ENCODE results near the gene HMBS.

Gene HMBS

GRCh38 chr11:119077839-119078238 is 6.8 kb upstream of the HMBS start:
- no peak for DNase-seq

GRCh38 chr11:119078675-119079420 is 5.8 kb upstream of the HMBS start:
- DNase-seq, result no peak

GRCh38 chr11:119081682-119082260 is 2.9 kb upstream of the HMBS start:
- no peak for DNase-seq

GRCh38 chr11:119085437-119085847 is 761 bp downstream of the HMBS start:
- peak; percentile 23 for DNase-seq

- no peak for DNase-seq
These were observed 2.4 kb downstream of the HMBS start for GRCh38 chr11:119087123-119087522.

- no peak for DNase-seq
These were observed 3.1 kb downstream of the HMBS start for GRCh38 chr11:119087747-119088241.

GRCh38 chr11:119088406-119088805 is 3.7 kb downstream of the HMBS start:
- DNase-seq, result no peak

GRCh38 chr11:119089319-119089718 is 4.6 kb downstream of the HMBS start:
- no peak for DNase-seq

- no peak for DNase-seq
These were observed 6.5 kb downstream of the HMBS start for GRCh38 chr11:119091178-119091577.

- no peak for DNase-seq
These were observed 7.5 kb downstream of the HMBS start for GRCh38 chr11:119091966-119092879.

GRCh38 chr11:119092880-119093842 is 8.5 kb downstream of the HMBS start:
- DNase-seq, result no peak

GRCh38 chr11:119093942-119094815 is 9.5 kb downstream of the HMBS start:
- DNase-seq, result peak; percentile 41

- peak; percentile 48 for DNase-seq
These were observed 10.1 kb downstream of the HMBS start for GRCh38 chr11:119094816-119095065.

GRCh38 chr11:119095066-119095880 is 10.6 kb downstream of the HMBS start:
- peak; percentile 98 for DNase-seq

- DNase-seq, result no peak
These were observed 15.0 kb downstream of the HMBS start for GRCh38 chr11:119099711-119100110.

GRCh38 chr11:119100246-119100970 is 15.7 kb downstream of the HMBS start:
- DNase-seq, result no peak

GRCh38 chr11:119100994-119101758 is 16.5 kb downstream of the HMBS start:
- DNase-seq, result no peak

GRCh38 chr11:119101759-119102423 is 17.2 kb downstream of the HMBS start, which contains the start of gene DPAGT1:
Gene DPAGT1 (minus strand): TSS chr11:119101853. CDS start chr11:119101655, 198 bp downstream.
- DNase-seq, result peak; percentile 80

Measured in activated CD4-positive, alpha-beta T cell treated with anti-CD3 and anti-CD28 coated beads, Interleukin-2, amount 50 U/mL, for 1 hour (primary cell).